B cell (primary cell): Measurements from ENCODE around the gene ZNF182. TPM values are rescaled to one million over a fixed set of nuclear protein-coding genes. Genes with fewer than 3 reads are reported as not detected.

Experiments
- ATAC-seq: fragments of 200-7000 bp; cut with Tn5 transposase; one replicate; pipeline ENCODE4 v1.10.0; 2021; ENCODE audit warnings: low read depth, mild to moderate bottlenecking, moderate number of reproducible peaks, moderate library complexity
- CTCF ChIA-PET: fragments of 350-600 bp; sonication (Branson Sonifier 250); formaldehyde crosslinking; loops from one replicate; lab custom pipeline; 2021; ENCODE audit warnings: antibody characterized with exemption, inconsistent platforms; lab: Charles Lee
- POLR2A ChIA-PET: fragments of 350-600 bp; sonication (Branson Sonifier 250); formaldehyde crosslinking; loops from one replicate; lab custom pipeline; 2021; ENCODE audit warnings: antibody characterized with exemption; lab: Charles Lee
- DNase-seq: peaks from one replicate; pipeline ENCODE4 v3.0.0; 2013
- H2AFZ ChIP-seq: 2 replicates; pipeline ENCODE4 v1.6.1; 2012; ENCODE audit warnings: mild to moderate bottlenecking, low read depth, low read length; ENCODE audit not compliant: insufficient read depth, poor library complexity, severe bottlenecking
- H3K27ac ChIP-seq, 2 donors: 1 replicate in 1 of 2; 2 replicates in 1 of 2; pipeline ENCODE4 v1.5.1; 2012 to 2013; ENCODE audit warnings: low read length in 2 of 2, mild to moderate bottlenecking in 2 of 2, moderate library complexity in 1 of 2
- H3K27me3 ChIP-seq, 4 experiments: fragments of 200-600 bp in 1 of 4; sonication (generic) in 1 of 4; replicated peaks in 1 of 4; 1 replicate in 2 of 4; 2 replicates in 2 of 4; pipeline versions ENCODE4 v1.6.1 to v1.7.0; 2013 to 2016; ENCODE audit warnings: low read length in 3 of 4, mild to moderate bottlenecking in 2 of 4, mixed read lengths in 1 of 4, moderate library complexity in 1 of 4; ENCODE audit not compliant: insufficient read depth in 4 of 4, control insufficient read depth in 3 of 4; ENCODE audit errors: control extremely low read depth in 1 of 4
- H3K36me3 ChIP-seq, 2 experiments: replicated peaks in 1 of 2; 1 replicate in 1 of 2; 2 replicates in 1 of 2; pipeline versions ENCODE4 v1.6.1 to v1.7.1; 2013; ENCODE audit warnings: low read length in 1 of 2; ENCODE audit not compliant: insufficient read depth in 2 of 2, control insufficient read depth in 1 of 2; ENCODE audit errors: control extremely low read depth in 1 of 2, extremely low read depth in 1 of 2
- H3K4me1 ChIP-seq, 2 donors: fragments of 200-600 bp in 1 of 2; sonication (generic) in 1 of 2; 1 replicate in 1 of 2; 2 replicates in 1 of 2; pipeline versions ENCODE4 v1.5.1 to v1.6.1; 2013 to 2017; ENCODE audit warnings: low read length in 2 of 2; ENCODE audit not compliant: control insufficient read depth in 2 of 2, insufficient read depth in 2 of 2
- H3K4me2 ChIP-seq: replicated peaks from 2 replicates; pipeline ENCODE3; 2012; ENCODE audit warnings: mild to moderate bottlenecking, low read depth, low read length; ENCODE audit not compliant: poor library complexity, severe bottlenecking
- H3K4me3 ChIP-seq, 5 experiments: fragments of 200-600 bp in 1 of 5; sonication (generic) in 1 of 5; 1 replicate in 3 of 5; 2 replicates in 2 of 5; pipeline versions ENCODE4 v1.5.1 to v1.7.0; 2011 to 2016; ENCODE audit warnings: low read length in 4 of 5, mild to moderate bottlenecking in 4 of 5, low read depth in 2 of 5, control low read depth in 1 of 5, moderate library complexity in 1 of 5; ENCODE audit not compliant: insufficient read depth in 1 of 5; ENCODE audit errors: control extremely low read depth in 1 of 5, extremely low read depth in 1 of 5
- H3K79me2 ChIP-seq: fragments of 200-600 bp; sonication (generic); one replicate; pipeline ENCODE4 v1.6.0; 2016; ENCODE audit warnings: low read length; ENCODE audit not compliant: control insufficient read depth, insufficient read depth
- H3K9ac ChIP-seq: fragments of 200-600 bp; sonication (generic); 2 replicates; pipeline ENCODE4 v1.6.1; 2017; ENCODE audit warnings: mild to moderate bottlenecking, low read length, moderate library complexity
- H3K9me3 ChIP-seq, 3 donors: one replicate each; pipeline versions ENCODE4 v1.6.1 to v1.7.1; 2013; ENCODE audit warnings: low read length in 2 of 3; ENCODE audit not compliant: control insufficient read depth in 2 of 3, insufficient read depth in 1 of 3; ENCODE audit errors: control extremely low read depth in 1 of 3
- H4K20me1 ChIP-seq: 2 replicates; pipeline ENCODE4 v1.6.0; 2012; ENCODE audit warnings: mild to moderate bottlenecking, low read length; ENCODE audit not compliant: insufficient read depth, control insufficient read depth, poor library complexity, severe bottlenecking
- H3K27ac Mint-ChIP-seq: one replicate; pipeline ENCODE4 v1.8.0; 2021; ENCODE audit warnings: mixed read lengths
- H3K27me3 Mint-ChIP-seq: one replicate; pipeline ENCODE4 v1.8.0; 2021; ENCODE audit warnings: mixed read lengths
- H3K4me1 Mint-ChIP-seq: one replicate; pipeline ENCODE4 v1.8.0; 2021; ENCODE audit warnings: mixed read lengths
- H3K4me3 Mint-ChIP-seq: one replicate; pipeline ENCODE4 v1.8.0; 2021; ENCODE audit warnings: mixed read lengths
- H3K9me3 Mint-ChIP-seq: one replicate; pipeline ENCODE4 v1.8.0; 2022; ENCODE audit warnings: mixed read lengths; ENCODE audit not compliant: insufficient read depth
- CTCF ChIP-seq: fragments of 200-600 bp; IDR thresholded peaks from one replicate; pipeline ENCODE4 v1.8.0; 2022; ENCODE audit warnings: antibody characterized with exemption, mild to moderate bottlenecking
- EZH2 ChIP-seq: IDR thresholded peaks from 2 replicates; pipeline ENCODE4 v1.6.1; 2012; ENCODE audit warnings: borderline replicate concordance, low read depth, mild to moderate bottlenecking, moderate library complexity, low read length; ENCODE audit not compliant: insufficient read depth, poor library complexity, severe bottlenecking
- WGBS: methylation state at CpG from one replicate; pipeline ENCODE4 v1.1.5; 2013; ENCODE audit warnings: missing lambda C conversion rate; ENCODE audit not compliant: insufficient coverage; 5-methylcytosine and 5-hydroxymethylcytosine counted together
- intact Hi-C: fragments of 100-400 bp; cut with micrococcal nuclease; formaldehyde crosslinking; loops from one replicate; pipeline ENCODE4 v1.10.0; 2022
- polyA plus RNA-seq: library from polyadenylated mRNA; depleted of rRNA; stranded (reverse); fragments of >200 nt; gene quantifications from 2 replicates; pipeline ENCODE4 v1.2.3, GENCODE V29; 2012
- total RNA-seq, 2 donors: library from RNA; stranded (reverse); fragments of 120-200 nt in 1 of 2; gene quantifications; 1 replicate in 1 of 2; 2 replicates in 1 of 2; pipeline versions ENCODE4 v1.2.3 to v1.2.4, GENCODE V29; 2013 to 2022

Gene ZNF182
- total and polyA plus RNA-seq, 2 donors (not counting 1 experiment from before 2014, with no cell fraction given): 4.0 to 12.6 TPM

GRCh38 chrX:47936940-47937317, 66.9 kb downstream of the ZNF182 start:
- H3K4me2 ChIP-seq: peak overlapping the region; percentile 64
- peak overlapping the region in 3 of 5 experiments; percentile 26 to 62 (median 40) for H3K4me3 ChIP-seq
- no peaks in the 10 kb centered on the region for H3K27me3 ChIP-seq
- H2AFZ ChIP-seq: peak overlapping the region; percentile 76
- CTCF ChIA-PET: no interaction called here
- Mint-ChIP-seq H3K27me3 (no peaks in the 10 kb centered on the region), H3K4me3 (peak overlapping the region; percentile 90), H3K4me1 (peaks cover 10% of the 10 kb centered on the region), H3K27ac (peak overlapping the region; percentile 46), H3K9me3 (no peaks in the 10 kb centered on the region)
- H3K27ac ChIP-seq: no peak overlapping the region
- H3K79me2 ChIP-seq: no peaks in the 10 kb centered on the region
- intact Hi-C loops: no loop called here
- peaks cover 0 to 5% of the 10 kb centered on the region in 2 donors for H3K4me1 ChIP-seq
- no peaks in the 10 kb centered on the region for H3K9me3 ChIP-seq
- ATAC-seq (no peak), DNase-seq (no peak)
- H3K36me3 ChIP-seq: no peaks in the 10 kb centered on the region
- peak overlapping the region; percentile 57 for H3K9ac ChIP-seq
- TF ChIP-seq EZH2 (no peak), CTCF (no peak)
- H4K20me1 ChIP-seq: no peaks in the 10 kb centered on the region
- POLR2A ChIA-PET: no interaction called here
- WGBS: no CpG with 5 or more reads among the region's 3 CpGs

- no peaks in the 10 kb centered on the region for H3K9me3 ChIP-seq
- peak overlapping the region in 1 of 2 donors; percentile 61 for H3K27ac ChIP-seq
- POLR2A ChIA-PET: interaction anchor here (0.7 kb wide), 1 partner anchor 1106 kb away, joined by 6 read pairs; no protein-coding TSS in a partner anchor
- 0% methylated on average over 2 of the region's 15 CpGs for WGBS
- H2AFZ ChIP-seq: peak overlapping the region; percentile 76
- H3K4me3 Mint-ChIP-seq: peak overlapping the region; percentile 90
- H3K4me1 ChIP-seq: peaks cover 0 to 5% of the 10 kb centered on the region in 2 donors
- no peaks in the 10 kb centered on the region for H4K20me1 ChIP-seq
- H3K27ac Mint-ChIP-seq: peak overlapping the region; percentile 60
- ATAC-seq (peak; percentile 31), DNase-seq (peak; percentile 55)
- H3K36me3 ChIP-seq: no peaks in the 10 kb centered on the region
- CTCF ChIA-PET: no interaction called here
- peaks cover 10% of the 10 kb centered on the region for H3K4me1 Mint-ChIP-seq
- no peaks in the 10 kb centered on the region for H3K9me3 Mint-ChIP-seq
- H3K9ac ChIP-seq: peak overlapping the region; percentile 57
- peak overlapping the region in 4 of 5 experiments; percentile 26 to 62 (median 42) for H3K4me3 ChIP-seq
- H3K27me3 Mint-ChIP-seq: no peaks in the 10 kb centered on the region
- H3K27me3 ChIP-seq: no peaks in the 10 kb centered on the region
- peak overlapping the region; percentile 64 for H3K4me2 ChIP-seq
- TF ChIP-seq CTCF (no peak), EZH2 (no peak)
- intact Hi-C loops: no loop called here
- no peaks in the 10 kb centered on the region for H3K79me2 ChIP-seq
Measured at GRCh38 chrX:47936224-47936939, 67.4 kb downstream of the ZNF182 start.
